ENCODE results near the gene TMC1. TPM values are rescaled to one million over a fixed set of nuclear protein-coding genes. Genes with fewer than 3 reads are reported as not detected.

The TMC1 gene
- total and polyA plus RNA-seq, 10 of the 15 experiments (the other 5 are each of a cell fraction or from before 2014, with no cell fraction given): 0.06 to 0.94 (median 0.40) TPM; not detected in 1

DNA sequence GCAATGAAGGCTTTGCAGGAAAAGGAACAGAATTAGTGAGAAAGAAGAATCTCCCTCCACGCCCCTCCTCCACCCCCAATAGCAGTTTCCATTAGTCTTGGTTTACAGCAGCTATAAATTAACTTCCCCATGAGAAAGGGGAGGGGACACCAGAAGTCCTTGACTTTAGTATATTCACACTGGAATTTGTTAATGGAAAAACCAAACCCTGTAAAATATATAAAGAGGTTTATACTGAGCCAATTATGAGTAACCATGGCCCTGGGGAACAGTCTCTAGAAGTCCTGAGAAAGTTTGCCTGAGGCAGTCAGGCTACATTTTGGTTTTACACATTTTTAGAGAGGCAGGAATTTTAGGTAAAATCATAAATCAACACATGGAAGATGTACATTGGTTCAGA is 342.9 kb downstream of the TMC1 start:
- 67% methylated on average over 1 of the region's 1 CpG for WGBS (ENCODE audit: insufficient coverage, insufficient replicate concordance, low lambda C conversion rate, missing lambda C conversion rate)
- in situ Hi-C loops (cut with MboI): no loop called here

More for the DNA sequence above, 342.9 kb downstream of the TMC1 start:
- BruUV-seq (replicated peaks): no TSS peak
- no peak for ATAC-seq
- intact Hi-C loops (cut with micrococcal nuclease; ENCODE audit: unreplicated experiment): no loop called here
- H3K79me2 ChIP-seq (ENCODE audit: control insufficient read depth, insufficient read depth, low read length): no peaks in the 10 kb centered on the region
- H3K27ac ChIP-seq (ENCODE audit: control insufficient read depth, insufficient read depth): no peak overlapping the region
- no peak overlapping the region for H3K4me2 ChIP-seq (ENCODE audit: control insufficient read depth, insufficient read depth)
- ChIA-PET RAD21 (ENCODE audit: unreplicated experiment) (no interaction called here), POLR2A (no interaction called here), CTCF (interaction anchor here (0.7 to 2.6 kb wide), 4 partner anchors 10 to 204 kb away, joined by 3 to 8 read pairs (median 3); no protein-coding TSS in a partner anchor), SMC1A (ENCODE audit: uncharacterized antibody, unreplicated experiment) (no interaction called here)
- H3K4me3 ChIP-seq: no peak overlapping the region
- no peak overlapping the region for H3K9ac ChIP-seq (ENCODE audit: control insufficient read depth, insufficient read depth, low read length)
- H3K4me1 ChIP-seq (ENCODE audit: control insufficient read depth, insufficient read depth, low read length): no peaks in the 10 kb centered on the region
- DNase-seq (ENCODE audit: low read depth, low spot score): no peak
- H3K27me3 ChIP-seq (replicated peaks in 1 of 2; ENCODE audit: control insufficient read depth in 2 of 2, insufficient read depth in 2 of 2, low read length in 1 of 2): no peaks in the 10 kb centered on the region
- no peak overlapping the region for H2AFZ ChIP-seq (ENCODE audit: control insufficient read depth, low read depth, low read length)
- H3K36me3 ChIP-seq (ENCODE audit: control insufficient read depth in 2 of 2, insufficient read depth in 2 of 2, low read length in 1 of 2): no peaks in the 10 kb centered on the region
- TF ChIP-seq CHD1 (IDR thresholded peaks at IDR 0.05; ENCODE audit: low read depth, low read length) (no peak), CBX3 (IDR thresholded peaks at IDR 0.05; ENCODE audit: borderline replicate concordance, low read depth) (no peak), NFXL1 (IDR thresholded peaks at IDR 0.05; ENCODE audit: borderline replicate concordance) (no peak), EGR1 (IDR thresholded peaks at IDR 0.05; ENCODE audit: borderline replicate concordance in 1 of 2, low read depth in 2 of 2, low read length in 2 of 2) (no peak)
- TF ChIP-seq, protein P1, sequence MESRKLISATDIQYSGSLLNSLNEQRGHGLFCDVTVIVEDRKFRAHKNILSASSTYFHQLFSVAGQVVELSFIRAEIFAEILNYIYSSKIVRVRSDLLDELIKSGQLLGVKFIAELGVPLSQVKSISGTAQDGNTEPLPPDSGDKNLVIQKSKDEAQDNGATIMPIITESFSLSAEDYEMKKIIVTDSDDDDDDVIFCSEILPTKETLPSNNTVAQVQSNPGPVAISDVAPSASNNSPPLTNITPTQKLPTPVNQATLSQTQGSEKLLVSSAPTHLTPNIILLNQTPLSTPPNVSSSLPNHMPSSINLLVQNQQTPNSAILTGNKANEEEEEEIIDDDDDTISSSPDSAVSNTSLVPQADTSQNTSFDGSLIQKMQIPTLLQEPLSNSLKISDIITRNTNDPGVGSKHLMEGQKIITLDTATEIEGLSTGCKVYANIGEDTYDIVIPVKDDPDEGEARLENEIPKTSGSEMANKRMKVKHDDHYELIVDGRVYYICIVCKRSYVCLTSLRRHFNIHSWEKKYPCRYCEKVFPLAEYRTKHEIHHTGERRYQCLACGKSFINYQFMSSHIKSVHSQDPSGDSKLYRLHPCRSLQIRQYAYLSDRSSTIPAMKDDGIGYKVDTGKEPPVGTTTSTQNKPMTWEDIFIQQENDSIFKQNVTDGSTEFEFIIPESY (IDR thresholded peaks at IDR 0.05): no peak
- TF ChIP-seq, protein P2, sequence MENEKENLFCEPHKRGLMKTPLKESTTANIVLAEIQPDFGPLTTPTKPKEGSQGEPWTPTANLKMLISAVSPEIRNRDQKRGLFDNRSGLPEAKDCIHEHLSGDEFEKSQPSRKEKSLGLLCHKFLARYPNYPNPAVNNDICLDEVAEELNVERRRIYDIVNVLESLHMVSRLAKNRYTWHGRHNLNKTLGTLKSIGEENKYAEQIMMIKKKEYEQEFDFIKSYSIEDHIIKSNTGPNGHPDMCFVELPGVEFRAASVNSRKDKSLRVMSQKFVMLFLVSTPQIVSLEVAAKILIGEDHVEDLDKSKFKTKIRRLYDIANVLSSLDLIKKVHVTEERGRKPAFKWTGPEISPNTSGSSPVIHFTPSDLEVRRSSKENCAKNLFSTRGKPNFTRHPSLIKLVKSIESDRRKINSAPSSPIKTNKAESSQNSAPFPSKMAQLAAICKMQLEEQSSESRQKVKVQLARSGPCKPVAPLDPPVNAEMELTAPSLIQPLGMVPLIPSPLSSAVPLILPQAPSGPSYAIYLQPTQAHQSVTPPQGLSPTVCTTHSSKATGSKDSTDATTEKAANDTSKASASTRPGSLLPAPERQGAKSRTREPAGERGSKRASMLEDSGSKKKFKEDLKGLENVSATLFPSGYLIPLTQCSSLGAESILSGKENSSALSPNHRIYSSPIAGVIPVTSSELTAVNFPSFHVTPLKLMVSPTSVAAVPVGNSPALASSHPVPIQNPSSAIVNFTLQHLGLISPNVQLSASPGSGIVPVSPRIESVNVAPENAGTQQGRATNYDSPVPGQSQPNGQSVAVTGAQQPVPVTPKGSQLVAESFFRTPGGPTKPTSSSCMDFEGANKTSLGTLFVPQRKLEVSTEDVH (IDR thresholded peaks at IDR 0.05; ENCODE audit: low read depth, partially characterized antibody): no peak
- H4K20me1 ChIP-seq (ENCODE audit: control insufficient read depth, insufficient read depth): no peaks in the 10 kb centered on the region
- H3K9me3 ChIP-seq (replicated peaks; ENCODE audit: control insufficient read depth, insufficient read depth, low read length): no peaks in the 10 kb centered on the region
- no peak for FAIRE-seq

All from GM12878 (cell line).